Measurements from ENCODE around the gene GPX4. TPM values are rescaled to one million over a fixed set of nuclear protein-coding genes. Genes with fewer than 3 reads are reported as not detected.

The GPX4 gene
- polyA plus RNA-seq, 3 donors: 459 to 508 (median 493) TPM

- H3K27ac Mint-ChIP-seq: peak overlapping the region; percentile 38 to 91 (median 76)
- Histone ChIP-seq H3K4me1 (ENCODE audit: control insufficient read depth in 1 of 2, insufficient read depth in 2 of 2, low read length in 2 of 2) (peaks cover 65 to 74% of the 10 kb centered on the region in 2 donors), H3K27me3 (ENCODE audit: control insufficient read depth in 2 of 2, insufficient read depth in 2 of 2, low read length in 2 of 2) (no peaks in the 10 kb centered on the region), H3K36me3 (replicated peaks in 1 of 2; ENCODE audit: control insufficient read depth in 1 of 2, insufficient read depth in 2 of 2, low read length in 2 of 2) (peaks cover 21 to 32% of the 10 kb centered on the region in 2 donors), H3K9me3 (replicated peaks in 1 of 2; ENCODE audit: control insufficient read depth in 1 of 2, insufficient read depth in 1 of 2, low read length in 2 of 2) (peaks cover 0 to 10% of the 10 kb centered on the region in 2 donors), H2AFZ (ENCODE audit: insufficient read depth, low read depth, low read length, poor library complexity, severe bottlenecking) (no peak overlapping the region), H3K4me2 (replicated peaks; ENCODE audit: extremely low read depth, low read length, poor library complexity, severe bottlenecking) (peak overlapping the region; percentile 93), H3K9ac (ENCODE audit: insufficient read depth, low read length, poor library complexity, severe bottlenecking) (peak overlapping the region; percentile 88), H3K27ac (ENCODE audit: low read depth in 1 of 2, low read length in 2 of 2) (peak overlapping the region; percentile 85 to 99), H3K79me2 (ENCODE audit: insufficient read depth, low read length) (peaks cover 27% of the 10 kb centered on the region), H3K4me3 (replicated peaks in 1 of 3; ENCODE audit: low read depth in 2 of 3, low read length in 3 of 3) (peak overlapping the region; percentile 78 to 86 (median 82)), H4K20me1 (ENCODE audit: insufficient read depth, low read length) (peaks cover 44% of the 10 kb centered on the region)
- under 1% methylated on average over 83 of the region's 93 CpGs for WGBS (ENCODE audit: insufficient coverage)
- peaks cover 7 to 20% of the 10 kb centered on the region in 2 donors for H3K36me3 Mint-ChIP-seq
- DNase-seq: peak; percentile 64 to 80 (median 76)
- peaks cover 43% of the 10 kb centered on the region for H3K4me1 Mint-ChIP-seq
- TF ChIP-seq CTCF (IDR thresholded peaks at IDR 0.05): peak; percentile 21
- H3K4me3 Mint-ChIP-seq: peak overlapping the region; percentile 78 to 80
- intact Hi-C loops (cut with micrococcal nuclease): loop anchor here (5.0 to 10.0 kb wide), 5 partner anchors 37 to 177 kb away; partner anchors contain the start of genes ARHGAP45 (in 2 of the 2), ARID3A (in 1 of the 2), ATP5F1D (in 1 of the 2) and CIRBP (in 1 of the 2)
- peaks cover 7 to 14% (median 9%) of the 10 kb centered on the region in 7 donors for H3K9me3 Mint-ChIP-seq
- H3K27me3 Mint-ChIP-seq (ENCODE audit: low read depth in 3 of 3): peaks cover 0 to 3% (median 0%) of the 10 kb centered on the region in 3 donors
Observed at GRCh38 chr19:1104311-1105007, 665 bp downstream of the GPX4 start.

- Mint-ChIP-seq H3K9me3 (peaks cover 0 to 6% (median under 1%) of the 10 kb centered on the region in 7 donors), H3K36me3 (peaks cover 9 to 28% of the 10 kb centered on the region in 2 donors), H3K27me3 (ENCODE audit: low read depth in 3 of 3) (peaks cover 0 to 3% (median 0%) of the 10 kb centered on the region in 3 donors), H3K4me3 (peak overlapping the region; percentile 78 to 80), H3K4me1 (peaks cover 40% of the 10 kb centered on the region), H3K27ac (peak overlapping the region; percentile 38 to 91 (median 76))
- Histone ChIP-seq H3K4me2 (replicated peaks; ENCODE audit: extremely low read depth, low read length, poor library complexity, severe bottlenecking) (peak overlapping the region; percentile 93), H3K36me3 (replicated peaks in 1 of 2; ENCODE audit: control insufficient read depth in 1 of 2, insufficient read depth in 2 of 2, low read length in 2 of 2) (peaks cover 29 to 40% of the 10 kb centered on the region in 2 donors), H3K27me3 (ENCODE audit: control insufficient read depth in 2 of 2, insufficient read depth in 2 of 2, low read length in 2 of 2) (no peaks in the 10 kb centered on the region), H4K20me1 (ENCODE audit: insufficient read depth, low read length) (peaks cover 51% of the 10 kb centered on the region), H3K4me3 (replicated peaks in 1 of 3; ENCODE audit: low read depth in 2 of 3, low read length in 3 of 3) (peak overlapping the region; percentile 78 to 86 (median 82)), H2AFZ (ENCODE audit: insufficient read depth, low read depth, low read length, poor library complexity, severe bottlenecking) (no peak overlapping the region), H3K27ac (ENCODE audit: low read depth in 1 of 2, low read length in 2 of 2) (peak overlapping the region; percentile 74 to 77), H3K9ac (ENCODE audit: insufficient read depth, low read length, poor library complexity, severe bottlenecking) (peak overlapping the region; percentile 88), H3K4me1 (ENCODE audit: control insufficient read depth in 1 of 2, insufficient read depth in 2 of 2, low read length in 2 of 2) (peaks cover 57 to 66% of the 10 kb centered on the region in 2 donors), H3K9me3 (replicated peaks in 1 of 2; ENCODE audit: control insufficient read depth in 1 of 2, insufficient read depth in 1 of 2, low read length in 2 of 2) (peaks cover 0 to 2% of the 10 kb centered on the region in 2 donors), H3K79me2 (ENCODE audit: insufficient read depth, low read length) (peaks cover 27% of the 10 kb centered on the region)
- intact Hi-C loops (cut with micrococcal nuclease): loop anchor here in 1 of 2 donors (10.0 kb wide), 2 partner anchors 80 to 140 kb away; partner anchors contain the start of genes ATP5F1D, CNN2, MIDN and RNU6-2
- no peak for TF ChIP-seq CTCF (IDR thresholded peaks at IDR 0.05)
- 46% methylated on average over 65 of the region's 69 CpGs for WGBS (ENCODE audit: insufficient coverage)
- no peak for DNase-seq
Observed at GRCh38 chr19:1105008-1105872, 1.4 kb downstream of the GPX4 start.

Measured in CD14-positive monocyte (primary cell).